ENCODE data around the gene RPL34.

DNA sequence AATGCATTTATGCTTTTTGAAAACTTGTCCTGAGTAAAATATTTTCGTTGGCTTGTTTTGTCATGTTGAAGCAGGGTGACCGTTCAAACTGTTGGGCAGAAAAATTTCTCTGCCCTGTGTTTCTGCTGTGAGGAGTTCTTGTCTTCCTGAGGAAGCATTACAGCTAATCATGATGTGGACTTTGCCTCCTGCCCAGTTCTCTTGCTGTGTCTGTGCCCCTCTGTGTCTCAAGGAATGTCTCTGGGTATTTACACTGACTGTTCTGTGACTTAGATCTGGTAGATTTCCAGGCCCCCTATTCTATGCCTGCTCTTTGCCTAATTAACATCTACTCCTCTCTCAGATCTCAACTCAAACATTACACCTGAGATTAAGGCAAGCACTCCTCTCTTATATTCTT, 30.4 kb upstream of the RPL34 start:
- TF ChIP-seq, protein P1, sequence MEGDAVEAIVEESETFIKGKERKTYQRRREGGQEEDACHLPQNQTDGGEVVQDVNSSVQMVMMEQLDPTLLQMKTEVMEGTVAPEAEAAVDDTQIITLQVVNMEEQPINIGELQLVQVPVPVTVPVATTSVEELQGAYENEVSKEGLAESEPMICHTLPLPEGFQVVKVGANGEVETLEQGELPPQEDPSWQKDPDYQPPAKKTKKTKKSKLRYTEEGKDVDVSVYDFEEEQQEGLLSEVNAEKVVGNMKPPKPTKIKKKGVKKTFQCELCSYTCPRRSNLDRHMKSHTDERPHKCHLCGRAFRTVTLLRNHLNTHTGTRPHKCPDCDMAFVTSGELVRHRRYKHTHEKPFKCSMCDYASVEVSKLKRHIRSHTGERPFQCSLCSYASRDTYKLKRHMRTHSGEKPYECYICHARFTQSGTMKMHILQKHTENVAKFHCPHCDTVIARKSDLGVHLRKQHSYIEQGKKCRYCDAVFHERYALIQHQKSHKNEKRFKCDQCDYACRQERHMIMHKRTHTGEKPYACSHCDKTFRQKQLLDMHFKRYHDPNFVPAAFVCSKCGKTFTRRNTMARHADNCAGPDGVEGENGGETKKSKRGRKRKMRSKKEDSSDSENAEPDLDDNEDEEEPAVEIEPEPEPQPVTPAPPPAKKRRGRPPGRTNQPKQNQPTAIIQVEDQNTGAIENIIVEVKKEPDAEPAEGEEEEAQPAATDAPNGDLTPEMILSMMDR (IDR thresholded peaks at IDR 0.05): no peak
- no peak for TF ChIP-seq POLR2A (IDR thresholded peaks at IDR 0.05)
